H1 (cell line): ENCODE measurements around the gene TBC1D3B. TPM values are rescaled to one million over a fixed set of nuclear protein-coding genes. Genes with fewer than 3 reads are reported as not detected.

Source experiments
- CTCF ChIA-PET: fragments of 300-600 bp; sonication (Branson Sonifier 250); formaldehyde crosslinking; loops from one replicate; lab custom pipeline; 2021; ENCODE audit not compliant: partially characterized antibody; lab: Charles Lee
- POLR2A ChIA-PET: fragments of 300-600 bp; sonication (Branson Sonifier 250); formaldehyde crosslinking; loops from one replicate; lab custom pipeline; 2021; ENCODE audit warnings: inconsistent platforms; ENCODE audit not compliant: partially characterized antibody; lab: Charles Lee
- DNase-seq, 2 experiments: peaks; one replicate each; pipeline versions ENCODE4 v3.0.0 to v3.0.0-alpha.2; 2010 to 2022; ENCODE audit warnings: low spot score in 2 of 2, low read depth in 1 of 2, mixed read lengths in 1 of 2
- FAIRE-seq: peaks from 2 replicates; lab custom pipeline; 2011; peaks lifted over from hg19 to GRCh38; lab: Jason Lieb, UNC
- H2AFZ ChIP-seq: 2 replicates; pipeline ENCODE4 v1.8.1; 2012; ENCODE audit warnings: low read length, inconsistent platforms
- H2AK5ac ChIP-seq: 2 replicates; pipeline ENCODE4 v1.6.1; 2013; ENCODE audit warnings: low read depth, low read length
- H2BK120ac ChIP-seq: replicated peaks from 2 replicates; pipeline ENCODE3; 2013; ENCODE audit warnings: low read depth, low read length, inconsistent platforms
- H2BK12ac ChIP-seq: 2 replicates; pipeline ENCODE4 v1.6.1; 2013; ENCODE audit warnings: low read depth, low read length
- H2BK15ac ChIP-seq: 2 replicates; pipeline ENCODE4 v1.6.1; 2013; ENCODE audit warnings: low read length
- H2BK20ac ChIP-seq: 2 replicates; pipeline ENCODE4 v1.6.1; 2013; ENCODE audit warnings: low read length
- H2BK5ac ChIP-seq: 2 replicates; pipeline ENCODE4 v1.6.1; 2013; ENCODE audit warnings: low read depth, low read length
- H3K14ac ChIP-seq: 2 replicates; pipeline ENCODE4 v1.6.1; 2013; ENCODE audit warnings: inconsistent platforms; ENCODE audit not compliant: insufficient read length
- H3K18ac ChIP-seq: 2 replicates; pipeline ENCODE4 v1.6.1; 2013; ENCODE audit warnings: low read length; ENCODE audit errors: extremely low read depth
- H3K23ac ChIP-seq: 2 replicates; pipeline ENCODE4 v1.6.1; 2013; ENCODE audit warnings: inconsistent platforms; ENCODE audit not compliant: insufficient read length
- H3K23me2 ChIP-seq: 2 replicates; pipeline ENCODE4 v1.6.1; 2013; ENCODE audit warnings: low read depth, low read length
- H3K27ac ChIP-seq: 2 replicates; pipeline ENCODE4 v1.6.1; 2011; ENCODE audit warnings: low read depth, low read length, inconsistent platforms
- H3K27me3 ChIP-seq, 4 experiments: replicated peaks in 1 of 4; 1 replicate in 1 of 4; 2 replicates in 3 of 4; pipeline versions ENCODE4 v1.6.1 to v1.8.1; 2011 to 2013; ENCODE audit warnings: low read length in 3 of 4, mild to moderate bottlenecking in 3 of 4, inconsistent platforms in 2 of 4, mixed read lengths in 2 of 4, moderate library complexity in 1 of 4; ENCODE audit not compliant: control insufficient read depth in 3 of 4, insufficient read depth in 3 of 4; ENCODE audit errors: extremely low read depth in 1 of 4
- H3K36me3 ChIP-seq, 4 experiments: 2 replicates each; pipeline versions ENCODE4 v1.6.1 to v1.8.1; 2011 to 2013; ENCODE audit warnings: mild to moderate bottlenecking in 4 of 4, low read length in 3 of 4, moderate library complexity in 2 of 4, control low read depth in 1 of 4, inconsistent platforms in 1 of 4; ENCODE audit not compliant: insufficient read depth in 4 of 4, control insufficient read depth in 2 of 4
- H3K4ac ChIP-seq: replicated peaks from 2 replicates; pipeline ENCODE3; 2013; ENCODE audit warnings: low read length, low read depth, mixed read lengths, inconsistent platforms; ENCODE audit not compliant: insufficient read length
- H3K4me1 ChIP-seq, 4 experiments: replicated peaks in 1 of 4; 1 replicate in 1 of 4; 2 replicates in 3 of 4; pipeline versions ENCODE4 v1.6.1 to v1.8.1; 2011 to 2013; ENCODE audit warnings: low read length in 3 of 4, inconsistent platforms in 2 of 4, mixed read lengths in 1 of 4; ENCODE audit not compliant: insufficient read depth in 4 of 4, control insufficient read depth in 3 of 4
- H3K4me2 ChIP-seq, 2 experiments: 2 replicates each; pipeline versions ENCODE4 v1.6.1 to v1.8.1; 2011 to 2013; ENCODE audit warnings: low read depth in 2 of 2, low read length in 2 of 2, control low read depth in 1 of 2, inconsistent platforms in 1 of 2, mild to moderate bottlenecking in 1 of 2; ENCODE audit not compliant: insufficient read depth in 1 of 2
- H3K4me3 ChIP-seq, 4 experiments: fragments of 200-600, 300-600 bp in 1 of 4; sonication (generic), shearing (Covaris generic), sonication (Bioruptor Twin) in 1 of 4; 2 replicates each; pipeline versions ENCODE4 v1.5.1 to v1.8.1; 2011 to 2016; ENCODE audit warnings: low read length in 4 of 4, low read depth in 3 of 4, control low read depth in 2 of 4, inconsistent platforms in 2 of 4, mild to moderate bottlenecking in 2 of 4, mixed read lengths in 1 of 4, moderate library complexity in 1 of 4; ENCODE audit not compliant: insufficient read depth in 2 of 4; ENCODE audit errors: extremely low read depth in 1 of 4
- H3K56ac ChIP-seq: replicated peaks from 2 replicates; pipeline ENCODE3; 2013; ENCODE audit warnings: low read depth, mild to moderate bottlenecking, mixed read lengths, low read length, inconsistent platforms; ENCODE audit not compliant: insufficient read length
- H3K79me1 ChIP-seq: 2 replicates; pipeline ENCODE4 v1.6.1; 2013; ENCODE audit warnings: low read depth, low read length, control low read depth
- H3K79me2 ChIP-seq, 2 experiments: 2 replicates each; pipeline versions ENCODE4 v1.6.1 to v1.8.1; 2012 to 2013; ENCODE audit warnings: low read length in 2 of 2, mild to moderate bottlenecking in 2 of 2, inconsistent platforms in 1 of 2; ENCODE audit not compliant: insufficient read depth in 2 of 2, control insufficient read depth in 1 of 2
- H3K9ac ChIP-seq, 4 experiments: replicated peaks in 1 of 4; 1 replicate in 1 of 4; 2 replicates in 3 of 4; pipeline versions ENCODE4 v1.6.1 to v1.8.1; 2011 to 2013; ENCODE audit warnings: low read depth in 3 of 4, low read length in 3 of 4, control low read depth in 2 of 4, mild to moderate bottlenecking in 2 of 4, moderate library complexity in 2 of 4, inconsistent platforms in 1 of 4; ENCODE audit errors: extremely low read depth in 1 of 4
- H3K9me3 ChIP-seq, 2 experiments: 2 replicates each; pipeline versions ENCODE4 v1.6.1 to v1.8.1; 2012 to 2013; ENCODE audit warnings: mild to moderate bottlenecking in 2 of 2, moderate library complexity in 2 of 2, control low read depth in 1 of 2, inconsistent platforms in 1 of 2, low read depth in 1 of 2, low read length in 1 of 2, mixed read lengths in 1 of 2; ENCODE audit not compliant: insufficient read depth in 2 of 2
- H4K20me1 ChIP-seq, 2 experiments: replicated peaks in 1 of 2; 2 replicates each; pipeline versions ENCODE3 to v1.8.1; 2011 to 2013; ENCODE audit warnings: inconsistent platforms in 2 of 2, low read length in 2 of 2, mild to moderate bottlenecking in 1 of 2; ENCODE audit not compliant: insufficient read depth in 2 of 2, control insufficient read depth in 1 of 2
- H4K5ac ChIP-seq: 2 replicates; pipeline ENCODE4 v1.6.1; 2013; ENCODE audit warnings: low read length, low read depth, mixed read lengths, inconsistent platforms; ENCODE audit not compliant: insufficient read length
- H4K8ac ChIP-seq: 2 replicates; pipeline ENCODE4 v1.8.0; 2013; ENCODE audit warnings: mild to moderate bottlenecking, moderate library complexity, low read length, inconsistent platforms; ENCODE audit not compliant: insufficient read depth; ENCODE audit errors: extremely low read depth
- H4K91ac ChIP-seq: replicated peaks from 2 replicates; pipeline ENCODE3; 2013; ENCODE audit warnings: low read length, mixed read lengths, inconsistent platforms; ENCODE audit not compliant: insufficient read length
- BCL11A ChIP-seq, 2 experiments: IDR thresholded peaks; one replicate each; pipeline ENCODE4 v1.6.1; 2011; ENCODE audit warnings: low read depth in 2 of 2, low read length in 2 of 2, mild to moderate bottlenecking in 2 of 2
- BRCA1 ChIP-seq: IDR thresholded peaks from 2 replicates; pipeline ENCODE4 v1.6.1; 2012; ENCODE audit warnings: low read depth, low read length, improper control_type of control experiment
- CREB1 ChIP-seq: IDR thresholded peaks from 2 replicates; pipeline ENCODE4 v1.6.1; 2012; ENCODE audit warnings: inconsistent platforms
- EP300 ChIP-seq, 2 experiments: IDR thresholded peaks; 1 replicate in 1 of 2; 2 replicates in 1 of 2; pipeline ENCODE4 v1.6.1; 2011 to 2012; ENCODE audit warnings: low read depth in 2 of 2, low read length in 2 of 2, mild to moderate bottlenecking in 2 of 2, borderline replicate concordance in 1 of 2, inconsistent platforms in 1 of 2, moderate library complexity in 1 of 2
- EZH2 ChIP-seq: fragments of 200-600 bp; sonication (generic); IDR thresholded peaks from 2 replicates; pipeline ENCODE4 v1.7.1; 2012; ENCODE audit warnings: low read depth, mild to moderate bottlenecking, moderate library complexity, low read length, inconsistent platforms; ENCODE audit not compliant: severe bottlenecking
- HDAC6 ChIP-seq: IDR thresholded peaks from one replicate; pipeline ENCODE4 v1.7.1; 2012; ENCODE audit warnings: low read depth, mild to moderate bottlenecking, inconsistent platforms, low read length, moderate library complexity
- PHF8 ChIP-seq: fragments of 200-600 bp; sonication (generic); conservative IDR thresholded peaks from 2 replicates; pipeline ENCODE4 v1.7.1; 2012; ENCODE audit warnings: low read depth, mild to moderate bottlenecking, inconsistent platforms, low read length, moderate library complexity
- POLR2AphosphoS5 ChIP-seq: IDR thresholded peaks from 2 replicates; pipeline ENCODE4 v1.6.1; 2011; ENCODE audit warnings: low read depth, low read length
- RBBP5 ChIP-seq: IDR thresholded peaks from 2 replicates; pipeline ENCODE4 v1.7.1; 2012; ENCODE audit warnings: low read depth, mild to moderate bottlenecking, inconsistent platforms, low read length, moderate library complexity, borderline replicate concordance
- SUZ12 ChIP-seq: fragments of 200-600 bp; sonication (generic); IDR thresholded peaks from 2 replicates; pipeline ENCODE4 v1.6.1; 2012; ENCODE audit warnings: mild to moderate bottlenecking, inconsistent platforms, low read length, moderate library complexity, mixed read lengths
- TCF12 ChIP-seq: IDR thresholded peaks from 2 replicates; pipeline ENCODE4 v1.6.1; 2011; ENCODE audit warnings: low read depth, mild to moderate bottlenecking, low read length
- WGBS, 2 experiments: shearing (Covaris generic) in 1 of 2; methylation state at CpG; one replicate each; pipeline versions ENCODE4 v1.1.6 to v1.1.7; 2013 to 2015; ENCODE audit warnings: low lambda C conversion rate in 2 of 2, mixed read lengths in 2 of 2, inconsistent platforms in 1 of 2, low coverage in 1 of 2, missing lambda C conversion rate in 1 of 2; ENCODE audit not compliant: insufficient replicate concordance in 2 of 2, insufficient coverage in 1 of 2, insufficient read length in 1 of 2; ENCODE audit errors: extremely low coverage in 1 of 2, missing lambda C conversion rate in 1 of 2; 5-methylcytosine and 5-hydroxymethylcytosine counted together
- polyA plus RNA-seq, 7 experiments: library from polyadenylated mRNA; depleted of rRNA in 3 of 7; stranded (reverse) in 5 of 7; unstranded in 2 of 7; fragments of >200 nt in 5 of 7; fragments of 200-250 nt in 2 of 7; gene quantifications; 1 replicate in 5 of 7; 2 replicates in 1 of 7; 4 replicates in 1 of 7; pipeline versions ENCODE4 v1.2.1 to v1.2.3, GENCODE V29; 2011 to 2013; ENCODE audit warnings: missing spikeins in 2 of 7, mixed read lengths in 2 of 7
- total RNA-seq: library from RNA; stranded (reverse); fragmentation: NEBNext Ultra II Directional; extraction: Animal tissue kit (Norgen Biotek cat#: 25700); gene quantifications from 2 replicates; pipeline ENCODE4 v1.2.1, GENCODE V29; 2021
- TF ChIP-seq, protein P1 (sequence below): IDR thresholded peaks from 2 replicates; pipeline ENCODE4 v1.6.1; 2011; ENCODE audit warnings: low read depth, mild to moderate bottlenecking, low read length; ENCODE audit not compliant: insufficient read depth

The TBC1D3B gene
- total and polyA plus RNA-seq, 2 of the 8 experiments (the other 6 are each of a cell fraction or from before 2014, with no cell fraction given) = 0.54 to 6.2 TPM

DNA sequence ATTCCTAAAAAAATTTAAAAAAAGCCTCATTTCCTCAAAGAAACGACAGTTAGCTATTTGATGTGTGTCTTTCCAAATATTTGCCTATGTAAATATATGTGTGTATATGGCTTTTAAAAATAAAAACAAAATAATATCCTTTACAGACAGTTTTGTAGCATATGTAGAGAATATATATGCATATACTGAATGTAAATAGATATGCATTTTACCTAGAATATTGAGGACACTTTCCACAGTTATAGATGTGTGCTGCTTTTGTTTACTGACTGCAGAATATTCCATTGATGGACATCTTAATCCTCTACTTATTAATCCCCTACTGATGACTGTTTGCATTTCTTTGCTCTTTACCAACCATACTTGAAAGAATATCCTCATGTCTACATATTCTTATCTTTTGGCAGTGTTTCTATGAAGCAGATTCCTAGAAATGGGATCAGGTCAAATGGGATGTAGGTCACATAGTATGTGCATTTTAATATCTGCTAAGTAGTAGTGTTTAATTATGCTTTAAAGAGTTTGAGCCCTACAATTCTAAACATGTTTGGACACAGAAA, 16.9 kb upstream of the TBC1D3B start:
- H3K56ac ChIP-seq = no peak overlapping the region
- H4K5ac ChIP-seq = no peak overlapping the region
- no peak overlapping the region for H2AK5ac ChIP-seq
- no peak overlapping the region for H3K4me3 ChIP-seq
- H3K79me2 ChIP-seq = no peaks in the 10 kb centered on the region
- H2BK120ac ChIP-seq = no peak overlapping the region
- no peak overlapping the region for H3K4ac ChIP-seq
- H4K20me1 ChIP-seq = no peaks in the 10 kb centered on the region
- no peak overlapping the region for H2AFZ ChIP-seq
- H3K9me3 ChIP-seq = no peaks in the 10 kb centered on the region
- WGBS, 2 experiments = 80% methylated on average over 1 of the region's 1 CpG; no CpG with 5 or more reads in 1 of the 2 experiments
- H2BK12ac ChIP-seq = no peak overlapping the region
- no peak overlapping the region for H3K18ac ChIP-seq
- H3K9ac ChIP-seq = no peak overlapping the region
- no peak for DNase-seq
- H3K23ac ChIP-seq = no peak overlapping the region
- ChIA-PET POLR2A (interaction anchor here (0.7 to 1.4 kb wide), 2 partner anchors 9 to 345 kb away, joined by 3 read pairs; no protein-coding TSS in a partner anchor), CTCF (interaction anchor here (1.1 to 1.8 kb wide), 4 partner anchors 9 to 268 kb away, joined by 4 to 5 read pairs (median 4); no protein-coding TSS in a partner anchor)
- H4K8ac ChIP-seq = no peak overlapping the region
- no peak overlapping the region for H4K91ac ChIP-seq
- H3K4me2 ChIP-seq = no peak overlapping the region
- no peak for FAIRE-seq
- H3K36me3 ChIP-seq = no peaks in the 10 kb centered on the region
- H2BK15ac ChIP-seq = no peak overlapping the region
- H2BK20ac ChIP-seq = no peak overlapping the region
- H3K23me2 ChIP-seq = no peaks in the 10 kb centered on the region
- H3K27ac ChIP-seq = no peak overlapping the region
- H3K27me3 ChIP-seq = peaks cover 0 to 3% (median 2%) of the 10 kb centered on the region in 4 experiments; a peak in 4 of 7 replicates
- no peak overlapping the region for H2BK5ac ChIP-seq
- no peaks in the 10 kb centered on the region for H3K79me1 ChIP-seq
- no peak overlapping the region for H3K14ac ChIP-seq
- peaks cover 0 to 5% (median 2%) of the 10 kb centered on the region in 4 experiments; a peak in 2 of 7 replicates for H3K4me1 ChIP-seq
- TF ChIP-seq HDAC6 (no peak), CREB1 (no peak), RBBP5 (no peak), TCF12 (no peak), BCL11A (IDR thresholded peaks at IDR 0.05; ENCODE audit: low read depth in 2 of 2, low read length in 2 of 2) (no peak), EZH2 (no peak), BRCA1 (no peak), PHF8 (no peak), EP300 (IDR thresholded peaks at IDR 0.05; ENCODE audit: borderline replicate concordance in 1 of 2, low read depth in 2 of 2, low read length in 2 of 2) (no peak), POLR2AphosphoS5 (no peak), SUZ12 (no peak)
- TF ChIP-seq, protein P1, sequence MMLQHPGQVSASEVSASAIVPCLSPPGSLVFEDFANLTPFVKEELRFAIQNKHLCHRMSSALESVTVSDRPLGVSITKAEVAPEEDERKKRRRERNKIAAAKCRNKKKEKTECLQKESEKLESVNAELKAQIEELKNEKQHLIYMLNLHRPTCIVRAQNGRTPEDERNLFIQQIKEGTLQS = no peak
